Brain microvascular endothelial cell (primary cell): Measurements from ENCODE around the gene PTPRD.

Experiments used
- DNase-seq: peaks from one replicate; pipeline ENCODE4 v3.0.0-alpha.2; 2020
- H3K27ac ChIP-seq: fragments of 250-450 bp; sonication (Bioruptor Pico); 2 replicates; pipeline ENCODE4 v1.5.1; 2020; ENCODE audit warnings: mild to moderate bottlenecking, moderate library complexity
- H3K27me3 ChIP-seq: fragments of 250-450 bp; sonication (Bioruptor Pico); replicated peaks from 2 replicates; pipeline ENCODE4 v1.5.1; 2020; ENCODE audit warnings: mild to moderate bottlenecking
- H3K36me3 ChIP-seq: fragments of 250-450 bp; sonication (Bioruptor Pico); replicated peaks from 2 replicates; pipeline ENCODE4 v1.5.1; 2020; ENCODE audit warnings: mild to moderate bottlenecking
- H3K4me3 ChIP-seq: 2 replicates; pipeline ENCODE4 v1.5.1; 2011; ENCODE audit warnings: low read depth, mild to moderate bottlenecking, control low read depth, low read length, moderate library complexity
- in situ Hi-C: cut with HindIII; loops from 2 replicates; pipeline ENCODE4 v1.10.0; 2017; ENCODE audit warnings: low sequenced_read_pairs, low pct_ligation_motif_present
- TF ChIP-seq, protein P1 (sequence below): IDR thresholded peaks from 2 replicates; pipeline ENCODE4 v1.5.1; 2011; ENCODE audit warnings: low read depth, mild to moderate bottlenecking, moderate library complexity, low read length, control low read depth, inconsistent platforms; ENCODE audit errors: missing control alignments

PTPRD gene

DNA sequence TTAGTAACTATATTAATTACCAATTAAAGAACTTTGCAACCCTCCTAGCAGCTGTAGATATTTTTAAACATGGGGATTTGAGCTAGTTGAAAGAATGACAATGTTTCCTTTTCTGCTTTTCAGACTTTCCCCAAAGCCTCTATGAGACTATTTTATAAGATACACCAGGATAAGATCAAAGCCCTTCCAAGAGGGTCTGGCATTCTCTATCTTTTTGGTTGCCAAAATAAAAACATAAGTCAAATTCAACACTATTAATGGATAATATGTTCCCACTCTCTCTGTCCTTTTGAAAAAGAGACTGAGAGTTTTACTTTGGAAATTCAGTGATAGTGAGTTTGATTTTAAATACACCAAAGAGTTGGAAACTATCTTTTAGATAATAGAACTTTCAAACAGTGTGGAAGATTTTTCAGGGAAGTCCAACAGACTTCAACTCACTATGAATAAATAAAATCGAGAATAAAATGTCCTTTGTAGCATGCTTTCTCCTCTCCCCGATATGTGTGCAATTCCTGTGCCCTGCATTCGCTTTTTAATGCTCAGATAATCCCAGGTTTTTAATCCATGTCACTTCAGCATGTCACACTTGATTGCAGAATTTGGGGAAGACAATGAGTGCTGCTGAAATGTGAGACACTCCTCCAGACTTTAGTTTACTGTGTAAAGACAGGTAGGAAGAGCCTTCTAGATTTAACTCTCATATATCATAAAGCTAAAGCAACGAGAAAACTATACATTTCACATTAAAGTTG lies 1717.5 kb downstream of the PTPRD start:
- H3K27ac ChIP-seq, result no peak overlapping the region
- no peak for DNase-seq
- no peak overlapping the region for H3K4me3 ChIP-seq
- TF ChIP-seq, protein P1, sequence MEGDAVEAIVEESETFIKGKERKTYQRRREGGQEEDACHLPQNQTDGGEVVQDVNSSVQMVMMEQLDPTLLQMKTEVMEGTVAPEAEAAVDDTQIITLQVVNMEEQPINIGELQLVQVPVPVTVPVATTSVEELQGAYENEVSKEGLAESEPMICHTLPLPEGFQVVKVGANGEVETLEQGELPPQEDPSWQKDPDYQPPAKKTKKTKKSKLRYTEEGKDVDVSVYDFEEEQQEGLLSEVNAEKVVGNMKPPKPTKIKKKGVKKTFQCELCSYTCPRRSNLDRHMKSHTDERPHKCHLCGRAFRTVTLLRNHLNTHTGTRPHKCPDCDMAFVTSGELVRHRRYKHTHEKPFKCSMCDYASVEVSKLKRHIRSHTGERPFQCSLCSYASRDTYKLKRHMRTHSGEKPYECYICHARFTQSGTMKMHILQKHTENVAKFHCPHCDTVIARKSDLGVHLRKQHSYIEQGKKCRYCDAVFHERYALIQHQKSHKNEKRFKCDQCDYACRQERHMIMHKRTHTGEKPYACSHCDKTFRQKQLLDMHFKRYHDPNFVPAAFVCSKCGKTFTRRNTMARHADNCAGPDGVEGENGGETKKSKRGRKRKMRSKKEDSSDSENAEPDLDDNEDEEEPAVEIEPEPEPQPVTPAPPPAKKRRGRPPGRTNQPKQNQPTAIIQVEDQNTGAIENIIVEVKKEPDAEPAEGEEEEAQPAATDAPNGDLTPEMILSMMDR, result no peak
- H3K27me3 ChIP-seq, result no peaks in the 10 kb centered on the region
- in situ Hi-C loops, result no loop called here
- no peaks in the 10 kb centered on the region for H3K36me3 ChIP-seq

DNA sequence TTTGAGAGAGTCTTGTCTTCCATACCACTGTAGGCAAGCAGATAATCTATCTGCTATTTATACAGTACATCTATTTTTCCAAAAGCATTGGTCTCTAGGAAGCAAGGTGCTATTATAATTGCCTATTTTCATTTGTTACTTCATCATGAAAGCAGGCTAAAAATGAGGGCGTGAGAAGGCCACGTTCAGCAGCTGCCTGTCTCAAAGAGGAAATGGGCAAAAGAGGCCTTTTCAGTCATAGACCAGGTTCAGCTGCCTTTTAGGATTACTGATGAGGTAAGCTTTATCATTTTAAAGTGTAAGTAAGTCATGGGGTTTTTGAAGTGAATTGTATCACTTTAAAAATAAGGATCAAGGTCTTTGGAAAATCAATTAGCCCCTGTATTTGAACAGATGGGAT lies 1722.1 kb downstream of the PTPRD start:
- Histone ChIP-seq H3K4me3 (no peak overlapping the region), H3K36me3 (no peaks in the 10 kb centered on the region), H3K27me3 (no peaks in the 10 kb centered on the region), H3K27ac (no peak overlapping the region)
- in situ Hi-C loops, result no loop called here
- TF ChIP-seq, protein P1, result no peak
- no peak for DNase-seq

DNA sequence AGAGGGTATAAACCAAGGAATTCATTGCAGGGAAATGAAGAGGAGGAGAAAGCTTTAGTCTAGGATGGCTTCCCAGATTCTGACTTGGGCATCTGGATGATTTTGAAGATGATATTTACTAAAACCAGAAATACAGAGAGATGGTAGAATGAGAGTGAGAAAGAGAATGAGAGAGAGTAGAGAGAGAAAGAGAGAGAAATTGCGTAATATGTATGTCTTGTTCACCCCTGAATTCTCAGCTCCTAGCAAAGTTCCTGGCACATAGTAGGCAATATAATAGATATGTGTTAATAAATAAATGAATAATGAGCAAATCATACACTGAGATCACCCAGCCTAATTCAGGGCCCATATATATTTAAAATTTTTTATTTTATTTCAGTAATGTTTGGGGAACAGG lies 1723.7 kb downstream of the PTPRD start:
- no peak for DNase-seq
- H3K36me3 ChIP-seq, result no peaks in the 10 kb centered on the region
- no peak overlapping the region for H3K4me3 ChIP-seq
- no peaks in the 10 kb centered on the region for H3K27me3 ChIP-seq
- TF ChIP-seq, protein P1, result no peak
- in situ Hi-C loops, result no loop called here
- no peak overlapping the region for H3K27ac ChIP-seq

DNA sequence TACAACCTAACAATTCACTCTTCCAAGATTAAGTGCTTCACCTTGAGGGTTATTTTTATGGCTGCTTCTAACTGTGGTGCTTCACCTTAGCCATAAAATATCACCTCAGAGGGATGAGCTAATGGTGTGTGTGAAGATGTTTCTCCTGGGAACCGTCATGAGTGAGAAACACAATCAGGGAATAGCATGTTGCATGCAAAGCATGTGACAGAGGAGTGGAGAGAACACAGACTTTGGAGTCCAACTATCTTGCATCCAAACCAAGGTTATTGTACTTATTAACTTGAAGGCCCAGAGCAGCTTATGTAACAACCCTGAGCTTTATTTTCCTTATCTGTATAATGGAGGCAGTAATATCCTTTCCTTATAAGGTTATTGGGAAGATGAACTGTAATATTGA lies 1724.2 kb downstream of the PTPRD start:
- in situ Hi-C loops, result no loop called here
- no peak overlapping the region for H3K27ac ChIP-seq
- DNase-seq, result no peak
- TF ChIP-seq, protein P1, result no peak
- no peak overlapping the region for H3K4me3 ChIP-seq
- no peaks in the 10 kb centered on the region for H3K36me3 ChIP-seq
- no peaks in the 10 kb centered on the region for H3K27me3 ChIP-seq

DNA sequence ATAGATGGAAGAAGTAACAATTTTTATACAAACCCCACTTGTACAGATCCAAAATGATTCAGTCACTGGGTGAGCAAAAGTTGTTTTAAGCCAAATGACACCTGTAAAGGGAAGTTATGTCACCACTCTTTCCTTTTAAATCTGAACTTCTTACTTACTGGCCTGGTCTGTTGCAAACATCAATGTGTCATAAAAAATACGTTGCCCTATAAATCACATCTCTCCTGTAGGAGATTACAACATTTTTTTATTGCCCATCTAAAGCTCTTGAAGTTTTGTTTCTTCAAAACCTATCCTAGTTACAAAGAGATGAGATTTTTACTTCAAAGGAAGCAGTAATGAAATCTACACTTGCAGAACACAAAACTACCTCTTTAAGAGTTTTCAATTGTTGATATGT lies 1725.4 kb downstream of the PTPRD start:
- no peak for DNase-seq
- TF ChIP-seq, protein P1, result no peak
- no peak overlapping the region for H3K27ac ChIP-seq
- in situ Hi-C loops, result no loop called here
- no peak overlapping the region for H3K4me3 ChIP-seq
- no peaks in the 10 kb centered on the region for H3K36me3 ChIP-seq
- H3K27me3 ChIP-seq, result no peaks in the 10 kb centered on the region

DNA sequence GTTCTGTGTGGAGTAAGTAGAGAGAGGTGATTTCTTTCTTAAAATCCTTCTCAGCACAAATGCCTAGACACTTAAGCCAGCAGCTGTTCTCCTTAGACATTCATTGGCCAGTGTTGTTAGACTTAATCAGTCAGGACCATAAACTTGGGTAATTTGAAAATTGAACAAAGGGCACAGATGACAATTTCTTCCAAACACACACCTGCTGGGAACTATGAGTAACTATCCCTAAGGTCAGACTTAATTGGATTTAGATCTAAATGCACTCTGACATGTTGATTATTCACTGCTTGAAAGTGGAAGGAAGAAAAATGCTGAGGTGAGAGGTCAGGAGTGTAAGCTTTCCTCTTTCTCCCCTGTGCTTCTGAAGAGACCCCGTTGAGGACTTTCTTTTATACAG lies 1729.5 kb downstream of the PTPRD start:
- no peaks in the 10 kb centered on the region for H3K36me3 ChIP-seq
- H3K27me3 ChIP-seq, result no peaks in the 10 kb centered on the region
- no peak for DNase-seq
- TF ChIP-seq, protein P1, result no peak
- in situ Hi-C loops, result no loop called here
- H3K4me3 ChIP-seq, result no peak overlapping the region
- no peak overlapping the region for H3K27ac ChIP-seq
